HepG2 (cell line): ENCODE results near the gene PSMD12. TPM values are rescaled to one million over a fixed set of nuclear protein-coding genes. Genes with fewer than 3 reads are reported as not detected.

Source experiments
- ATF7 ChIP-seq, 2 experiments: fragments of 450-650 bp in 1 of 2; sonication (generic) in 1 of 2; formaldehyde crosslinking in 1 of 2; IDR thresholded peaks; 2 replicates each; pipeline versions ENCODE4 v1.4.0 to v1.6.1; 2016 to 2020; ENCODE audit warnings: antibody characterized with exemption in 1 of 2, mild to moderate bottlenecking in 1 of 2, missing genetic modification reagents in 1 of 2
- CREBL2 ChIP-seq: sonication (generic); formaldehyde crosslinking; IDR thresholded peaks from 2 replicates; pipeline ENCODE4 v1.8.1; 2023; ENCODE audit warnings: missing genetic modification reagents, mild to moderate bottlenecking, borderline replicate concordance
- DDIT3 ChIP-seq: sonication (generic); formaldehyde crosslinking; IDR thresholded peaks from 2 replicates; pipeline ENCODE4 v1.4.0; 2020; ENCODE audit warnings: mild to moderate bottlenecking, missing genetic modification reagents
- DZIP1 ChIP-seq: sonication (generic); formaldehyde crosslinking; IDR thresholded peaks from 2 replicates; pipeline ENCODE4 v1.5.0; 2020; ENCODE audit warnings: mild to moderate bottlenecking, missing genetic modification reagents
- ETV6 ChIP-seq: sonication (generic); formaldehyde crosslinking; conservative IDR thresholded peaks from 2 replicates; pipeline ENCODE4 v1.4.0; 2020; ENCODE audit warnings: missing genetic modification reagents
- FUBP1 ChIP-seq: sonication (generic); formaldehyde crosslinking; IDR thresholded peaks from 2 replicates; pipeline ENCODE4 v1.5.1; 2020; ENCODE audit warnings: missing genetic modification reagents, mild to moderate bottlenecking, borderline replicate concordance
- GPN1 ChIP-seq: sonication (generic); formaldehyde crosslinking; IDR thresholded peaks from 2 replicates; pipeline ENCODE4 v1.5.1; 2020; ENCODE audit warnings: missing genetic modification reagents, borderline replicate concordance
- GTF2F1 ChIP-seq: fragments of 150-350 bp; IDR thresholded peaks from 2 replicates; pipeline ENCODE4 v1.6.1; 2014; ENCODE audit warnings: low read length
- KLF11 ChIP-seq: IDR thresholded peaks from 2 replicates; pipeline ENCODE4 v1.6.1; 2016; ENCODE audit warnings: missing compliant biosample characterization
- MYNN ChIP-seq: sonication (generic); formaldehyde crosslinking; IDR thresholded peaks from 2 replicates; pipeline ENCODE4 v1.4.0; 2020; ENCODE audit warnings: mild to moderate bottlenecking, low read depth, missing genetic modification reagents
- PCBP1 ChIP-seq: fragments of 200-400 bp; formaldehyde crosslinking; IDR thresholded peaks from 2 replicates; pipeline ENCODE4 v1.6.1; 2017; ENCODE audit warnings: mild to moderate bottlenecking, low read depth, low read length, borderline replicate concordance
- PLSCR1 ChIP-seq: sonication (generic); formaldehyde crosslinking; IDR thresholded peaks from 2 replicates; pipeline ENCODE4 v1.5.0; 2020; ENCODE audit warnings: missing genetic modification reagents, mild to moderate bottlenecking, borderline replicate concordance
- REPIN1 ChIP-seq: sonication (generic); formaldehyde crosslinking; IDR thresholded peaks from 2 replicates; pipeline ENCODE4 v1.8.0; 2022; ENCODE audit warnings: missing genetic modification reagents, low read depth, mild to moderate bottlenecking, borderline replicate concordance
- SCMH1 ChIP-seq: sonication (generic); formaldehyde crosslinking; IDR thresholded peaks from 2 replicates; pipeline ENCODE4 v1.9.0; 2021; ENCODE audit warnings: missing genetic modification reagents, mild to moderate bottlenecking, borderline replicate concordance
- SP4 ChIP-seq: sonication (generic); formaldehyde crosslinking; IDR thresholded peaks from 2 replicates; pipeline ENCODE4 v1.8.1; 2023; ENCODE audit warnings: mild to moderate bottlenecking, missing genetic modification reagents
- ZNF232 ChIP-seq: sonication (generic); formaldehyde crosslinking; IDR thresholded peaks from 2 replicates; pipeline ENCODE4 v1.4.0; 2020; ENCODE audit warnings: missing genetic modification reagents, borderline replicate concordance
- ZNF44 ChIP-seq: sonication (generic); formaldehyde crosslinking; IDR thresholded peaks from 2 replicates; pipeline ENCODE4 v1.5.1; 2020; ENCODE audit warnings: mild to moderate bottlenecking, missing genetic modification reagents
- ZNF460 ChIP-seq: sonication (generic); formaldehyde crosslinking; IDR thresholded peaks from 2 replicates; pipeline ENCODE4 v1.5.1; 2020; ENCODE audit warnings: missing genetic modification reagents, mild to moderate bottlenecking, borderline replicate concordance
- ZNF546 ChIP-seq: sonication (generic); formaldehyde crosslinking; conservative IDR thresholded peaks from 2 replicates; pipeline ENCODE4 v1.8.1; 2023; ENCODE audit warnings: mild to moderate bottlenecking, missing genetic modification reagents
- ZNF598 ChIP-seq: sonication (generic); formaldehyde crosslinking; IDR thresholded peaks from 2 replicates; pipeline ENCODE4 v1.5.1; 2020; ENCODE audit warnings: mild to moderate bottlenecking, missing genetic modification reagents, borderline replicate concordance
- ZNF615 ChIP-seq: sonication (generic); formaldehyde crosslinking; IDR thresholded peaks from 2 replicates; pipeline ENCODE4 v1.5.0; 2020; ENCODE audit warnings: mild to moderate bottlenecking, missing genetic modification reagents, borderline replicate concordance
- ZNF75D ChIP-seq: sonication (generic); formaldehyde crosslinking; IDR thresholded peaks from 2 replicates; pipeline ENCODE4 v1.8.1; 2023; ENCODE audit warnings: missing genetic modification reagents, mild to moderate bottlenecking, borderline replicate concordance
- ZNF878 ChIP-seq: sonication (generic); formaldehyde crosslinking; IDR thresholded peaks from 2 replicates; pipeline ENCODE4 v1.8.1; 2023; ENCODE audit warnings: mild to moderate bottlenecking, missing genetic modification reagents, moderate library complexity
- polyA plus RNA-seq, 8 experiments: library from polyadenylated mRNA; depleted of rRNA in 3 of 8; stranded (reverse) in 7 of 8; unstranded in 1 of 8; fragments of >200 nt; fragmentation: Illumina TruSeq in 4 of 8; extraction: Trizol in 4 of 8; gene quantifications; 2 replicates each; pipeline versions ENCODE4 v1.2.1 to v1.2.3, GENCODE V29; 2011 to 2016; ENCODE audit warnings: low read depth in 4 of 8, missing spikeins in 1 of 8, mixed read lengths in 1 of 8; ENCODE audit not compliant: insufficient read depth in 1 of 8
- total RNA-seq, 5 experiments: library from RNA; depleted of rRNA; stranded (reverse); fragments of >200 nt; fragmentation: Illumina TruSeq; extraction: Trizol; gene quantifications; 2 replicates each; pipeline ENCODE4 v1.2.3, GENCODE V29; 2016; ENCODE audit warnings: low read depth in 1 of 5

Gene PSMD12
- total and polyA plus RNA-seq, 2 of the 13 experiments (the other 11 are each of a cell fraction or from before 2014, with no cell fraction given) = 27.4 to 71.7 TPM

- TF ChIP-seq PLSCR1 (CRISPR knock-in tag) (no peak), PCBP1 (no peak), CREBL2 (CRISPR knock-in tag) (no peak), ZNF598 (no peak), MYNN (CRISPR knock-in tag) (peak; percentile 81; the same call in 1 of the 2 replicates), GPN1 (CRISPR knock-in tag) (no peak), ZNF615 (CRISPR knock-in tag) (no peak), SCMH1 (CRISPR knock-in tag) (no peak), ZNF44 (CRISPR knock-in tag) (no peak), ZNF232 (CRISPR knock-in tag) (no peak), KLF11 (CRISPR knock-in tag) (peak; percentile 77; the same call in 1 of the 2 replicates), REPIN1 (CRISPR knock-in tag) (peak; percentile 73; the same call in 1 of the 2 replicates), DDIT3 (CRISPR knock-in tag) (no peak), ATF7 (IDR thresholded peaks at IDR 0.05) (no peak), ATF7 (CRISPR knock-in tag; IDR thresholded peaks at IDR 0.05) (no peak), FUBP1 (CRISPR knock-in tag) (no peak), ZNF460 (CRISPR knock-in tag) (no peak), GTF2F1 (no peak), ZNF878 (no peak), ZNF546 (no peak), ZNF75D (no peak), ETV6 (CRISPR knock-in tag) (no peak), SP4 (CRISPR knock-in tag) (0 out of 2 replicates have a peak, but pooled peaks have one; percentile 12), DZIP1 (CRISPR knock-in tag) (no peak)
Measured at GRCh38 chr17:67293251-67294203, 72.8 kb downstream of the PSMD12 start (continued).
